ENCODE data around the gene RNF4.
"Not testable (repeated sequence)": the region's sequence is repeated elsewhere in the genome, so short reads cannot be mapped to it uniquely, and the experiment has no call there.

The RNF4 gene

DNA sequence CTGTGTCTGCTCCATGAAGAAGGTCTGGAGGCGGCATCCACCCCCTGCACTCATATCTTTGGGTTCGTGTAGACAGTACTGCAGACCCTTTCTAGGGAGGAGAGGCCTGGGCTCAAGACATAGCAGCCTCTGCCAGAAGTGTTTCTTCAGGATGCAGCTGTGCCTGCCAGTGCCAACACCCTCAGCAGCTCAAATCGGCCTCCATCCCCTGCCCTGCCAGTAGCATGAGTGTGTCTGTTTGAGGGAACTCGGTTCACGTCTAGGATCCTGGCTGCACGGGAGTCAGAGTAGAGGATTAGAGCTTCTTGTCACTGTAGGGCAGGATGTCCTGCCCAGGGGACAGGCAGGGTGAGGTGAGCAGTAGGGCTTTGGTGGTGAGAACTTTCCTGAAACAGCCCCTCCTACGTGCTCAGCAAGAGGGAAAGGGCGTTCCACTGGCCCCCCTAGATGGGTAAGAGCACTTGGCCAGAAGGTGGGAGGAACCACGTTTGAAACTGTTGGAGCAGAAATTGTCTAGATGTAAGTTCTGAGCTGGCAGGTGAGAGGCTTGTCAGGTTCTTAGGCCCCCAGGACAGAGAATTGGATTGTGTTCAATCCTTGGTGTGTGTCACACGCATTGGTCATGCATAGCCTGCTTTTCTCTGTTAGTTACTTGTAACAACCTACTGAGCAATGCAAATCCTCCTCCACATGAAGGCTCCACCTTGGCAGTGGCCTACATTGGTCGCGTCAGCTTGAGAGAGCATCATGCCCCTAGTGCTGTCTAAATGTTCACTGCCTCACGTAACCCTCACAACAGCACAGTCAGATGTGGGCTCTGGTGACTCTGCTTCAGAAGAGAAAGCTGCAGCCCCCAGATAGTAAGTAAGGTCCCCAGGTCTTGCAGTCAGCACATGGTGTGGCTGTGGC, 41.7 kb downstream of the RNF4 start:
- TF ChIP-seq ZFX (IDR thresholded peaks at IDR 0.05), result no peak
- TF ChIP-seq, protein P1, sequence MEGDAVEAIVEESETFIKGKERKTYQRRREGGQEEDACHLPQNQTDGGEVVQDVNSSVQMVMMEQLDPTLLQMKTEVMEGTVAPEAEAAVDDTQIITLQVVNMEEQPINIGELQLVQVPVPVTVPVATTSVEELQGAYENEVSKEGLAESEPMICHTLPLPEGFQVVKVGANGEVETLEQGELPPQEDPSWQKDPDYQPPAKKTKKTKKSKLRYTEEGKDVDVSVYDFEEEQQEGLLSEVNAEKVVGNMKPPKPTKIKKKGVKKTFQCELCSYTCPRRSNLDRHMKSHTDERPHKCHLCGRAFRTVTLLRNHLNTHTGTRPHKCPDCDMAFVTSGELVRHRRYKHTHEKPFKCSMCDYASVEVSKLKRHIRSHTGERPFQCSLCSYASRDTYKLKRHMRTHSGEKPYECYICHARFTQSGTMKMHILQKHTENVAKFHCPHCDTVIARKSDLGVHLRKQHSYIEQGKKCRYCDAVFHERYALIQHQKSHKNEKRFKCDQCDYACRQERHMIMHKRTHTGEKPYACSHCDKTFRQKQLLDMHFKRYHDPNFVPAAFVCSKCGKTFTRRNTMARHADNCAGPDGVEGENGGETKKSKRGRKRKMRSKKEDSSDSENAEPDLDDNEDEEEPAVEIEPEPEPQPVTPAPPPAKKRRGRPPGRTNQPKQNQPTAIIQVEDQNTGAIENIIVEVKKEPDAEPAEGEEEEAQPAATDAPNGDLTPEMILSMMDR (conservative IDR thresholded peaks at IDR 0.05), result no peak
- no peak overlapping the region for H3K27ac ChIP-seq

DNA sequence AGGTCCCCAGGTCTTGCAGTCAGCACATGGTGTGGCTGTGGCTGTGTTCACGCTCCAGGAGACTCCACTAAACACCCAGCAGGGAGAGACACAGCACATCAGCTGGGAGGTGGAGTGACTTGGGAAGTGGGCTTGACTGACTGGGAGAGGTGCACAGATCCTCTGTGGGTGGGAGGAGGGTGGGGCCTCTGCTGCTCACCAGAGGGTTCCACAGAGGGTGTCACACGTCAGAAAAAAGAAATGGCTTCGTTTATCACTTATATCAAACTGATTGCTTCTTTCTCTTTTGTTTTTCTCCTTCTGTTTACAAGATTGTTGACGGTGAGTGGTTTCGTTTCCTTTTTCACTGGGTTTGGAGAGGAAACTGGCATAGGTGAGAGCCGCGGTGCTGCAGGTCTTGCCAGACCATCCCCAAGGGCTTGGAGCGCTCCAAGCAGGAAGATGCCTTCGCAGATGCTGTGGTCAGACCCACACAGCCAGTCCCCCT, 42.8 kb downstream of the RNF4 start:
- TF ChIP-seq ZFX (IDR thresholded peaks at IDR 0.05), result no peak
- TF ChIP-seq, protein P1 (conservative IDR thresholded peaks at IDR 0.05), result no peak
- H3K27ac ChIP-seq, result no peak overlapping the region

GRCh38 chr4:2512396-2513135, 43.7 kb downstream of the RNF4 start:
- TF ChIP-seq ZFX (IDR thresholded peaks at IDR 0.05), result no peak
- TF ChIP-seq, protein P1 (conservative IDR thresholded peaks at IDR 0.05), result no peak
- H3K27ac ChIP-seq, result no peak overlapping the region

GRCh38 chr4:2514193-2514592, 45.3 kb downstream of the RNF4 start:
- H3K27ac ChIP-seq, result not testable (repeated sequence)

GRCh38 chr4:2514944-2515343, 46.0 kb downstream of the RNF4 start:
- not testable (repeated sequence) for H3K27ac ChIP-seq

- H3K27ac ChIP-seq, result no peak overlapping the region
- no peak for TF ChIP-seq ZFX (IDR thresholded peaks at IDR 0.05)
- TF ChIP-seq, protein P1 (conservative IDR thresholded peaks at IDR 0.05), result no peak
These were observed 47.1 kb downstream of the RNF4 start for GRCh38 chr4:2515830-2516550.

DNA sequence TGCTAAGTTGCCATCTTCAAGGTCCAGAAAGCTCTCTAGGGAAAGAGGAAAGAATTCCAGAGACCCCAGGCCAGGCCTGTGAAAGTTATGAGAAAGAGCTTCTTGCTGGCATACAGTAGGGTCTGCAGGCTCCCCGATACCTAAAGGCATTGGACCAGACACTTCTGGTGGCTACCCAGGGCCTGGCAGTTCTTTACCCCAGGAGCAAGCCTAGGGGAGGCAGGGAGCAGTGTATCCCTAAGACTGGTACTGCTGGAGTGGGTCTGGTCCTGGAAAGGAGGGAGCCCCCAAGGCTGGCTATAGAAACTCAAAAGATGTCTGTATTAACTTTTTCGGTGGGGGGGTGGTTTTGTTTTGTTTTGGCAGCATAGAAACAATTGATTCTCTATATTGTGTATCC, 47.7 kb downstream of the RNF4 start:
- H3K27ac ChIP-seq, result no peak overlapping the region
- no peak for TF ChIP-seq ZFX (IDR thresholded peaks at IDR 0.05)
- TF ChIP-seq, protein P1 (conservative IDR thresholded peaks at IDR 0.05), result no peak

- TF ChIP-seq ZFX (IDR thresholded peaks at IDR 0.05), result no peak
- TF ChIP-seq, protein P1 (conservative IDR thresholded peaks at IDR 0.05), result no peak
These were observed 57.7 kb downstream of the RNF4 start for GRCh38 chr4:2526559-2526958.

More at GRCh38 chr4:2526559-2526958, 57.7 kb downstream of the RNF4 start:
- H3K27ac ChIP-seq, result no peak overlapping the region

Measured in C4-2B (cell line).